ENCODE measurements around the gene KIF16B.

The KIF16B gene

GRCh38 chr20:16393297-16393696 lies 180.0 kb downstream of the KIF16B start:
- no peak for DNase-seq

- DNase-seq, result no peak
Measured at GRCh38 chr20:16392346-16392745, 180.9 kb downstream of the KIF16B start.

DNA sequence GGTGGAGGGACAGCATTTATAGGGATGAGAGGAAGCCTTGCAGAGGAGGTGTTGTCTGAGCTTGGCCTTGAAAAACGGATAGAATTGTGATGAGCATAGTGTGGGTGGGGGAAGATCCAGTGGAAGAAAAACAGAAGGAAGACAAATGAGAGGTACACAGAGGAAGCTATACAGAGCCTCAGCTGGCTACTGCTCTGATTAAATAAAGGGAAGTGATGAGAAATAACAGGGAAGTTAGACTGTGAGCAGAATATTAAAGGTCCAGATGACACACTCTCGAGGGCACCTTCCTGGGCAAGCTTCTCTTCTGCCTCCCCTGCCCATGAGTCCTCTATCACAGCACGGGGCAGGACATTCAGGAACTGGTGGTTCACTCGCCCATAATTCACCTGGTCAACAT lies 182.3 kb downstream of the KIF16B start:
- DNase-seq, result no peak

GRCh38 chr20:16388731-16389130 lies 184.5 kb downstream of the KIF16B start:
- no peak for DNase-seq

- DNase-seq, result no peak
Measured at GRCh38 chr20:16387666-16388065, 185.6 kb downstream of the KIF16B start.

- DNase-seq, result no peak
Measured at GRCh38 chr20:16385891-16386290, 187.4 kb downstream of the KIF16B start.

DNA sequence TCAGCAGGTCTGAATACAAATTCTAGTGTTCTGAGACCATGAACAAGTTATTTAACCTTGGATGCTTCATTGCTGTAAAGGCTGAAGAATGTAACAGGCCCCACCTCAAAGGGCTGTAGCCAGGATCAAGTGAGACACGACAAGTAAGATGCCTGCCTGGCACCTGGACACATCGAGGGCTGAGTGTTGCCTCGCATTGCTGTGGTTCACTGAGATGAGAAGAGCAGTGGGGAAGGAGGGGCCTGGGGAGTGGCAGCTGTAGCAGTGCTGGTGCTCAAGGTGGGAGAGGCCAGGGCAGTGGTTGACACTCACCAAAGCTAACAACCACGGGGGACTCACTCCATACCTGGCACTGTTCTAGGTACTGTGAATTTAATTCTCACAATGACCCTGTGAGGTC lies 187.8 kb downstream of the KIF16B start:
- no peak for DNase-seq

- DNase-seq, result no peak
Measured at GRCh38 chr20:16381444-16381843, 191.8 kb downstream of the KIF16B start.

GRCh38 chr20:16378712-16379370 lies 194.4 kb downstream of the KIF16B start:
- DNase-seq, result no peak

DNA sequence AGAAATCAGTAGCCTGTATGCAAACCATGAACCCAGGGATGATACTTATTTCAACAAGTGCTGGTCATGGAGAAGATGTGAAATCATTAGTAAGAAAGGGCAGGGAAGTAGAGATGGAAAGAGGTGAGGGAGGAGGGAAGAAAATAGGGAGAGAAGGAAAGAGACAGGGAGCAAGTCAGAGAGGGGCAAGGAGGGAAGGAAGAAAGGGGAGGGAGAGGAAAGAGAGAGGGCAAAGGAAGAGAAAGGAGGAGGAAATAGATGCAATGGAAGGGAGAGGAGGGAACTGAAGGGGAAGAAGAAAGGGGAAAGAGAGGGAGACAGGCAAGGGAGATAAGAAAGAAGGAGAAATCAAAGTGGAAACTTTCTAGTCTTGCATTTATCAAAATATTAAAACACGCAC lies 195.1 kb downstream of the KIF16B start:
- DNase-seq, result no peak

DNA sequence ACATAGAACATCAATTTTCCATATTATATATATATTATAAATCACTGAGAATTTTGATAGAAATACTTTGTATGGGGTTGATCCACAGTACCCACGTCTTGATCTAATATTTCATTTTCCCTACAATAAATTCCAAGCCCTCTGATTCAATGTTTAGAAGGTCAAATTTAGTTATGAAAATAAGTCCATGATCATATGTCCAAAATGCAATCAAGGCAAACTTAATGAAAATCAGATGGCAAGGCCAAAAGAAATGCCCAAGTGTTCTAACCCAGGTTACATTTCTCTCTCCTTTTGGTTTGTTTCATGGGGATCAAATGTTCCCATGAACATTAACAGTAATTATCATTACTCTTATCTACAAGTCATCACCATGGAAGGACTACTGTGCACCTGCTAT lies 203.8 kb downstream of the KIF16B start:
- no peak for DNase-seq

- DNase-seq, result no peak
Measured at GRCh38 chr20:16368645-16369292, 204.5 kb downstream of the KIF16B start.

- DNase-seq, result no peak
Measured at GRCh38 chr20:16367948-16368560, 205.2 kb downstream of the KIF16B start.

DNA sequence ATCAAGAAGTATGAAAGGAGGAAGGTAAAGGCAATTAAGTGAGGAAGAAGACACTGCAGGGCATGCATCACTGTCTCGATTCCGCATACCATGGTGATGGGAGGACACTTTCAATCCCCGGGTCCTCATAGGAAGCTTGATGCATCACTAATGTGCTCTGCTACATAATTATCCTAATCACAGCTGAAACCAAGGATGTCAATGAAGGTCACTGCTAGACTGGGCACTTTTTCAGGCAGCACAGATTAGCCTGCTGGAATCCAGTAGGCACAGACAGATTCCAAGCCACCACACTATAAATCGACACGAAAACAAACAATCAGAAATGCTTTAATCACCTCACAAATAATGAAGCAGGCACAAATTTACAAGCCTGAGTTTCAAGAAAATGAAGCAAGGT lies 206.7 kb downstream of the KIF16B start:
- no peak for DNase-seq

DNA sequence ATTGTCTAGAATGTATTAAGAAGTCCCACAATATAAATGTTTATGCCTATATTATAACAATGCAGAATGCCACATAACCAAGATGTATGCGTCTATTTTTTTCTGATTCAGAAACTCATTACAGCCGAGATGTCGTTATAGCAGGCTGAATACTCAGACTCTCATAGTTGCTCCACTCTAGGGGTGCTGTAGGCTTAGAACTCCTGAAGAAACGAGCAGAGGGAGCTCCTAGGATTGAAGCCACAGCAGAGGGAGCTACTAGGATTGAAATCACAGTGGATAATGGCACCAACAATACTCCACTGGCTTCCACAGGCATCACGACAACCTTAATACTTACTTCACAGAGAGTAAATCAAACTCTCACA lies 208.9 kb downstream of the KIF16B start:
- DNase-seq, result no peak

GRCh38 chr20:16363506-16364319 lies 209.5 kb downstream of the KIF16B start:
- no peak for DNase-seq

- no peak for DNase-seq
Measured at GRCh38 chr20:16362642-16363041, 210.6 kb downstream of the KIF16B start.

DNA sequence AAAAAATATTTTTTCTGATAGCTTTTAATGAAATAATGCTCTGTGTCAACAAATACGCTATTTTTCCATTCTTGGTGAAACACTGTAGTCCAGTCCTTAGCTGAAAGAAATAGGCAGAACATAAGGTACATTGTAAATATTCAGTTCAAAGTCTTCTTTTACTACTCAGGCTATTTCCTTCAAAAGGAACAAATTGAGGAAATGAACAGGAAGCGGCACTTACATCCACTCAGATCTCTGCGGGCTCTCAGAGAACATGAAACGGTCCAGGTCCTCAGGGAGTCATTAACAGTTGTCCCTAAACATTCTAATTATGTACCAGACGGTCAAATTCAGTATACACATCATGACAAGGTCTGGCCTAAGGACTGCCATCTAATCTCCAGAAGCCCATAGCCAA lies 212.6 kb downstream of the KIF16B start:
- no peak for DNase-seq

- no peak for DNase-seq
Measured at GRCh38 chr20:16353417-16353781, 219.8 kb downstream of the KIF16B start.

- no peak for DNase-seq
Measured at GRCh38 chr20:16352751-16353416, 220.4 kb downstream of the KIF16B start.

DNA sequence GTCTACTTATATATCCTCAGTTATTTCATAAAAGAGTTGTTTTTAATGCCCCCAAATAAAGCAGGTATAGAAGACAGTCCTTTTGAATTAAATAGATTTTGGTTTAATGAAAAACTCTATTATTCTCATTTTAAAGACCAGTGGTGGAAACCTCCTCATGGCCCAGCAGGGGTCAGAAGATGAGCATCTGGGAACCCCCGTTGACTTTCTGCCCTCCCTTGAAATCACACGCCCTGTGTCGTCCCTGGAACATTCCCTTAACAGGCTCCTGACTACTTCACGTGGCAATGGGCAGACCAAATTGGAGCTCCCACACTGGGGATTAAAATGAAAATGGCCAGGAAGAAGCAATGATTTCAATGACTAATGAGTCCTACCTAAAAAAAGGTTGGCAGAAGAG lies 220.9 kb downstream of the KIF16B start:
- DNase-seq, result no peak

DNA sequence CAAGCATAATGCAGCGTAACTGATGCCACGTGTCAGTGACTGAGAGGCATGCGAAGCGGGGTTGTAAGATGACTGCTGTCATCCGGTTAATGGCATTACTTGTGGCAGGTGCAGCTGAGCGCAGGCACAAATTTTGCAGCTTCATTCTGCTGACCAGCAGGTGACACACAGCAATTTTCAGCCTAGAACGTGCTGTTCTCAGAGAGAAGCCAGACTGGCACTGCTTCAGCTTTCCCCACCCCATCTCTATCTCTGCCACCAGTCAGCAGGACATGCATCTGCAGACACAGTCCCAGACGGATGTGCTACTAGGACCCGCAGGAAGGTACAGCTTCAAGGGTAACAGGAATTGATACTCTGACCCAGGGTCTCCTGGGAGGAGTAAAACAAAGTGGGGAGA lies 221.8 kb downstream of the KIF16B start:
- no peak for DNase-seq

- DNase-seq, result no peak
Measured at GRCh38 chr20:16350465-16350864, 222.8 kb downstream of the KIF16B start.
